ENCODE measurements around the gene LSM11.

- TF ChIP-seq CTCF (IDR thresholded peaks at IDR 0.05; ENCODE audit: poor library complexity, severe bottlenecking): no peak
- TF ChIP-seq POLR2AphosphoS5 (IDR thresholded peaks at IDR 0.05): no peak
Measured at GRCh38 chr5:157710882-157711281, 32.6 kb upstream of the LSM11 start.
